Left lung (tissue), 10 donors: ENCODE results near the gene BNC2. TPM values are rescaled to one million over a fixed set of nuclear protein-coding genes. Genes with fewer than 3 reads are reported as not detected.

Source experiments
- ATAC-seq: fragments of 200-7000 bp; cut with Tn5 transposase; one replicate; pipeline ENCODE4 v1.9.1; 2020; ENCODE audit warnings: moderate library complexity
- DNase-seq, 4 donors: peaks; one replicate each; pipeline ENCODE4 v3.0.0-alpha.2; 2013 to 2020
- H3K27ac ChIP-seq, 2 donors: fragments of 200-600 bp; sonication (generic) in 1 of 2; one replicate each; pipeline versions ENCODE4 v1.5.0 to v1.8.0; 2020 to 2021
- H3K27me3 ChIP-seq, 2 donors: fragments of 200-600 bp; sonication (generic) in 1 of 2; one replicate each; pipeline versions ENCODE4 v1.5.0 to v1.8.0; 2020 to 2021
- H3K36me3 ChIP-seq, 2 donors: fragments of 200-600 bp; sonication (generic) in 1 of 2; one replicate each; pipeline versions ENCODE4 v1.5.0 to v1.8.0; 2020 to 2021
- H3K4me1 ChIP-seq, 2 donors: fragments of 200-600 bp; one replicate each; pipeline ENCODE4 v1.8.0; 2021
- H3K4me3 ChIP-seq, 2 donors: fragments of 200-600 bp; sonication (generic) in 1 of 2; one replicate each; pipeline versions ENCODE4 v1.5.0 to v1.8.0; 2020 to 2021; ENCODE audit warnings: mild to moderate bottlenecking in 1 of 2
- H3K9me3 ChIP-seq, 2 donors: fragments of 200-600 bp; sonication (generic) in 1 of 2; one replicate each; pipeline versions ENCODE4 v1.5.0 to v1.8.0; 2020 to 2021
- intact Hi-C, 2 donors: fragments of 100-400 bp; cut with DNase I; formaldehyde crosslinking; loops; one replicate each; pipeline versions ENCODE4 v1.11.2 to v1.14.2; 2022
- polyA plus RNA-seq, 6 donors: library from polyadenylated mRNA; unstranded; fragments of 120-200 nt; gene quantifications; one replicate each; pipeline ENCODE4 v1.2.1, GENCODE V29; 2013; ENCODE audit not compliant: insufficient read length in 6 of 6
- total RNA-seq, 2 donors: library from RNA; stranded (reverse); fragmentation: NEBNext Ultra II Directional; extraction: Animal tissue kit (Norgen Biotek cat#: 25700); gene quantifications; one replicate each; pipeline ENCODE4 v1.2.1, GENCODE V29; 2021
- TF ChIP-seq, protein P1 (sequence below), 2 donors: fragments of 200-600 bp; sonication (generic) in 1 of 2; IDR thresholded peaks; one replicate each; pipeline versions ENCODE4 v1.5.0 to v1.8.0; 2021; ENCODE audit warnings: antibody characterized with exemption in 2 of 2
- donor health status: DM: no; HTN: yes; CAD: no.
- donor health status: DM: no; HTN: no; CAD: no.

Gene BNC2
- total and polyA plus RNA-seq, 8 donors = 9.6 to 19.3 (median 12.9) TPM

DNA sequence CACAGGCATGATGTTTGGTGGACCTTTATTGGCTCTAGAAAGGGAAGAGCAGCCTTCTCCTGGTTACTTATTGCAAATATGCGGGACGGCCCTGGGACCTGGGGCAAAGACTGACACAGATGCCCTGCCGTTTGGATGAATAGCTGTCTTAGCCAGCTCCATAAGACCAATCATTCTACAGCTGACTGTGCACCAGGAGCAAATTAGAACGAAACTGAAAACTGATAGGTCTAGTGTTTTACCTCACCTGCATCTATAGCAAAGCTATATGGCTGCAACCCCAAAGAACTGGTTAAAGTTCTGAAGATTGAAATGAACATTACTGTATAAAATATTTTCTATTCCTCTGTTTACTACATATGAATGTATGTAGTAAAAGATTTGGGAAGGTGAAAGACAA, 34.2 kb upstream of the BNC2 start:
- no peaks in the 10 kb centered on the region for H3K9me3 ChIP-seq
- H3K36me3 ChIP-seq = no peaks in the 10 kb centered on the region
- ATAC-seq (no peak), DNase-seq (no peak)
- H3K4me3 ChIP-seq = no peak overlapping the region
- H3K4me1 ChIP-seq = no peaks in the 10 kb centered on the region
- intact Hi-C loops = no loop called here
- no peak overlapping the region for H3K27ac ChIP-seq
- no peaks in the 10 kb centered on the region for H3K27me3 ChIP-seq
- TF ChIP-seq, protein P1, sequence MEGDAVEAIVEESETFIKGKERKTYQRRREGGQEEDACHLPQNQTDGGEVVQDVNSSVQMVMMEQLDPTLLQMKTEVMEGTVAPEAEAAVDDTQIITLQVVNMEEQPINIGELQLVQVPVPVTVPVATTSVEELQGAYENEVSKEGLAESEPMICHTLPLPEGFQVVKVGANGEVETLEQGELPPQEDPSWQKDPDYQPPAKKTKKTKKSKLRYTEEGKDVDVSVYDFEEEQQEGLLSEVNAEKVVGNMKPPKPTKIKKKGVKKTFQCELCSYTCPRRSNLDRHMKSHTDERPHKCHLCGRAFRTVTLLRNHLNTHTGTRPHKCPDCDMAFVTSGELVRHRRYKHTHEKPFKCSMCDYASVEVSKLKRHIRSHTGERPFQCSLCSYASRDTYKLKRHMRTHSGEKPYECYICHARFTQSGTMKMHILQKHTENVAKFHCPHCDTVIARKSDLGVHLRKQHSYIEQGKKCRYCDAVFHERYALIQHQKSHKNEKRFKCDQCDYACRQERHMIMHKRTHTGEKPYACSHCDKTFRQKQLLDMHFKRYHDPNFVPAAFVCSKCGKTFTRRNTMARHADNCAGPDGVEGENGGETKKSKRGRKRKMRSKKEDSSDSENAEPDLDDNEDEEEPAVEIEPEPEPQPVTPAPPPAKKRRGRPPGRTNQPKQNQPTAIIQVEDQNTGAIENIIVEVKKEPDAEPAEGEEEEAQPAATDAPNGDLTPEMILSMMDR (IDR thresholded peaks at IDR 0.05) = no peak

DNA sequence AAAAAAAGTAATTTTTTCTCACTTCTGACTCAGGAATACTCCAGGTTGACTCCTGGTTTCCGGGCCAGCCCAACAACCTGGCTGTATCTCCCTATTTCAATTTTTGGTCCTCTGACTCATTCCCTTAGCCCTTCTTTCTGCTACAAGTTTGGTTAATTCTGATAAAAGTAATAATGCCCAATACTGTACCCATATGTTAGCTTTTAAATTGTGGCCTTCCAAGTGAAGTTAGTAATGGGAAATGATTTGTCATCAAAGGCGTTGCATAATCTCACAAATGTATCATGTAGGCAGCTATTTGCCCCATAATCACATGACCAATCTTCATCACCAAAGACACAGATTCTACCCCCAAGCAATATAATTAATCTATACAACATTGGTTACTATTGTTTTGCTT, 31.1 kb upstream of the BNC2 start:
- no peaks in the 10 kb centered on the region for H3K4me1 ChIP-seq
- H3K27me3 ChIP-seq = no peaks in the 10 kb centered on the region
- TF ChIP-seq, protein P1 (IDR thresholded peaks at IDR 0.05) = no peak
- no peak overlapping the region for H3K4me3 ChIP-seq
- H3K27ac ChIP-seq = no peak overlapping the region
- DNase-seq (no peak), ATAC-seq (no peak)
- H3K9me3 ChIP-seq = no peaks in the 10 kb centered on the region
- no peaks in the 10 kb centered on the region for H3K36me3 ChIP-seq
- intact Hi-C loops = no loop called here

DNA sequence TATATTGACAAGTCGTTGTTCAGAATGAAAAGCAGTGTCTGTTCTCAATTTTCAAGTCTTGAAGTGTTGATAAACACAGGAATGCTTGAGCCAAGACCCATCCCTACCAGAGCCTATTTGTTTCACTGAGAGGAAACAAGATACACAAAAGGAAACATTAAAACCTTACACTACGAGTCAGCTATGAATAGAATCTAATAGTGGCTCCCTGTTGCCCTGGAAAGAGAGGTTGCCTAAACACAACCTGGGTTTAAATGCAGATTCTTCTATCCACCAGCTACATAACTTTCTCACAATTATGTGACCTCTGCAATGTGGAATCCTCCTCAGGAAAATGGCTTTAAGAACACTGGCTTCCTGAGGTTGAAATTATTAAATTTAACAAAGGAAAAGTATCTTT, 29.1 kb upstream of the BNC2 start:
- H3K27ac ChIP-seq = no peak overlapping the region
- no peak overlapping the region for H3K4me3 ChIP-seq
- H3K36me3 ChIP-seq = no peaks in the 10 kb centered on the region
- DNase-seq (no peak), ATAC-seq (no peak)
- H3K9me3 ChIP-seq = no peaks in the 10 kb centered on the region
- TF ChIP-seq, protein P1 (IDR thresholded peaks at IDR 0.05) = no peak
- no peaks in the 10 kb centered on the region for H3K27me3 ChIP-seq
- H3K4me1 ChIP-seq = no peaks in the 10 kb centered on the region
- intact Hi-C loops = no loop called here

DNA sequence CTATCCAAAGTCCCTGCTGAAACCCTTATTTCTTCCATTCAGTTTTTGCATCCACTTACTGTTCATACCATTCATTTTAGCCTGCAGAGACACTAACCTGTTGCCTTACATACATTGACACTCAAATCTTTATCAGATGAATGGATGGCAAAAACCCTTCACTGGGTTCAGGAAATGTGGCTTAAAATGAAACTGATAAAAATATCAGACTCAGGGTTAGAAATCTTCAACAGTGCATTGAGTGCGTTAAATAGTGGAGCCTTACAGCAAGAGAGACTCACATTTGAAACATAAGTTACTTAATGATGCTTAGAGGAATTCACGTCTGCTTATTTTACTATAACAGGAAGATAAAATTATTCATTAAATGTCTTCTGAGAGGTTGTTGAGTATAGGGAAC, 28.0 kb upstream of the BNC2 start:
- DNase-seq = no peak
- no peak overlapping the region for H3K27ac ChIP-seq

DNA sequence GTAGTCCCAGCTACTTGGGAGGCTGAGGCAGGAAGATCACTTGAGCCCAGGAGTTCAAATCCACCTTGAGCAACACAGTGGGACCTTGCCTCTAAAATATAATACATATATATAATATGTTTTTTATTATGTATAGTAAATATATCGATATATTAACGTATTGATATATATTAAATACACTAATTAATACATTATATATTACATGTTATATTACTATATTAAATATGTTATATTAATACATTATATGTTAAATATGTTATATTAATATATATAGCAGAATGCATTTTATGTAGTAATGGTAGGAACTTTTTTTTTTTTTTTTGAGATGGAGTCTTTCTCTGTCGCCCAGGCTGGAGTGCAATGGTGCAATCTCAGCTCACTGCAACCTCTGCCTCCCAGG, 18.1 kb upstream of the BNC2 start:
- Histone ChIP-seq H3K36me3 (no peaks in the 10 kb centered on the region), H3K4me3 (no peak overlapping the region), H3K9me3 (no peaks in the 10 kb centered on the region), H3K4me1 (no peaks in the 10 kb centered on the region), H3K27me3 (no peaks in the 10 kb centered on the region), H3K27ac (no peak overlapping the region)
- ATAC-seq (no peak), DNase-seq (no peak)
- TF ChIP-seq, protein P1 (IDR thresholded peaks at IDR 0.05) = no peak
- intact Hi-C loops = no loop called here

More for the DNA sequence above, 28.0 kb upstream of the BNC2 start:
- no peak overlapping the region for H3K4me3 ChIP-seq
- H3K36me3 ChIP-seq = no peaks in the 10 kb centered on the region
- ATAC-seq = no peak
- intact Hi-C loops = no loop called here
- no peaks in the 10 kb centered on the region for H3K27me3 ChIP-seq
- no peaks in the 10 kb centered on the region for H3K9me3 ChIP-seq
- TF ChIP-seq, protein P1 (IDR thresholded peaks at IDR 0.05) = no peak
- no peaks in the 10 kb centered on the region for H3K4me1 ChIP-seq
